GM12878 (cell line): Measurements from ENCODE around the gene ABL1. TPM values are rescaled to one million over a fixed set of nuclear protein-coding genes. Genes with fewer than 3 reads are reported as not detected.

Experiments used
- CEBPB ChIP-seq, 2 experiments: fragments of 150-350 bp in 1 of 2; IDR thresholded peaks; 2 replicates each; pipeline ENCODE4 v1.6.1; 2012 to 2014; ENCODE audit warnings: low read depth in 2 of 2, low read length in 2 of 2, borderline replicate concordance in 1 of 2, inconsistent platforms in 1 of 2
- CREB1 ChIP-seq: IDR thresholded peaks from 2 replicates; pipeline ENCODE4 v1.6.1; 2012; ENCODE audit warnings: low read depth, mild to moderate bottlenecking, inconsistent platforms
- SMARCA5 ChIP-seq: fragments of 450-650 bp; IDR thresholded peaks from 2 replicates; pipeline ENCODE4 v1.6.1; 2017; ENCODE audit warnings: mild to moderate bottlenecking
- SUZ12 ChIP-seq: fragments of 200-600 bp; sonication (generic); IDR thresholded peaks from one replicate; pipeline ENCODE4 v1.6.1; 2018; ENCODE audit warnings: antibody characterized with exemption, mild to moderate bottlenecking; ENCODE audit not compliant: unreplicated experiment
- polyA plus RNA-seq, 11 experiments: library from polyadenylated mRNA; depleted of rRNA in 4 of 11; unstranded in 6 of 11; stranded (reverse) in 5 of 11; fragments of >200 nt; fragmentation: Nextera tagmentation in 4 of 11; fragmentation: Illumina TruSeq in 1 of 11; extraction: Ambion mirVana in 4 of 11; extraction: Trizol in 1 of 11; gene quantifications; 1 replicate in 1 of 11; 2 replicates in 10 of 11; pipeline versions ENCODE4 v1.2.1 to v1.2.3, GENCODE V29; 2011 to 2016; ENCODE audit warnings: inconsistent platforms in 2 of 11, missing spikeins in 2 of 11, low read depth in 1 of 11
- total RNA-seq, 4 experiments: library from RNA; depleted of rRNA in 3 of 4; stranded (reverse); fragments of >200 nt in 3 of 4; fragmentation: Illumina TruSeq in 1 of 4; extraction: Trizol in 1 of 4; gene quantifications; 2 replicates each; pipeline versions ENCODE4 v1.2.1 to v1.2.3, GENCODE V29; 2013 to 2021
- TF ChIP-seq, protein P1 (sequence below): fragments of 450-650 bp; IDR thresholded peaks from 2 replicates; pipeline ENCODE4 v1.6.1; 2017; ENCODE audit warnings: low read depth, mild to moderate bottlenecking, moderate library complexity
- TF ChIP-seq, protein P2 (sequence below): fragments of 450-650 bp; IDR thresholded peaks from 2 replicates; pipeline ENCODE4 v1.6.1; 2014; ENCODE audit warnings: mild to moderate bottlenecking
- TF ChIP-seq, protein P3 (sequence below): fragments of 450-650 bp; IDR thresholded peaks from 2 replicates; pipeline ENCODE4 v1.6.1; 2016; ENCODE audit warnings: mild to moderate bottlenecking, moderate library complexity, borderline replicate concordance
- TF ChIP-seq, protein P4 (sequence below): fragments of 450-650 bp; IDR thresholded peaks from 2 replicates; pipeline ENCODE4 v1.6.1; 2017; ENCODE audit warnings: mild to moderate bottlenecking
- TF ChIP-seq, protein P5 (sequence below): fragments of 450-650 bp; IDR thresholded peaks from 2 replicates; pipeline ENCODE4 v1.6.1; 2018; ENCODE audit warnings: mild to moderate bottlenecking, low read depth, moderate library complexity; ENCODE audit not compliant: partially characterized antibody
- TF ChIP-seq, protein P6 (sequence below): fragments of 450-650 bp; IDR thresholded peaks from 2 replicates; pipeline ENCODE4 v1.6.1; 2017; ENCODE audit warnings: mild to moderate bottlenecking, moderate library complexity

Gene ABL1
- total and polyA plus RNA-seq, 10 of the 15 experiments (the other 5 are each of a cell fraction or from before 2014, with no cell fraction given) = 0.79 to 51.5 (median 16.3) TPM

DNA sequence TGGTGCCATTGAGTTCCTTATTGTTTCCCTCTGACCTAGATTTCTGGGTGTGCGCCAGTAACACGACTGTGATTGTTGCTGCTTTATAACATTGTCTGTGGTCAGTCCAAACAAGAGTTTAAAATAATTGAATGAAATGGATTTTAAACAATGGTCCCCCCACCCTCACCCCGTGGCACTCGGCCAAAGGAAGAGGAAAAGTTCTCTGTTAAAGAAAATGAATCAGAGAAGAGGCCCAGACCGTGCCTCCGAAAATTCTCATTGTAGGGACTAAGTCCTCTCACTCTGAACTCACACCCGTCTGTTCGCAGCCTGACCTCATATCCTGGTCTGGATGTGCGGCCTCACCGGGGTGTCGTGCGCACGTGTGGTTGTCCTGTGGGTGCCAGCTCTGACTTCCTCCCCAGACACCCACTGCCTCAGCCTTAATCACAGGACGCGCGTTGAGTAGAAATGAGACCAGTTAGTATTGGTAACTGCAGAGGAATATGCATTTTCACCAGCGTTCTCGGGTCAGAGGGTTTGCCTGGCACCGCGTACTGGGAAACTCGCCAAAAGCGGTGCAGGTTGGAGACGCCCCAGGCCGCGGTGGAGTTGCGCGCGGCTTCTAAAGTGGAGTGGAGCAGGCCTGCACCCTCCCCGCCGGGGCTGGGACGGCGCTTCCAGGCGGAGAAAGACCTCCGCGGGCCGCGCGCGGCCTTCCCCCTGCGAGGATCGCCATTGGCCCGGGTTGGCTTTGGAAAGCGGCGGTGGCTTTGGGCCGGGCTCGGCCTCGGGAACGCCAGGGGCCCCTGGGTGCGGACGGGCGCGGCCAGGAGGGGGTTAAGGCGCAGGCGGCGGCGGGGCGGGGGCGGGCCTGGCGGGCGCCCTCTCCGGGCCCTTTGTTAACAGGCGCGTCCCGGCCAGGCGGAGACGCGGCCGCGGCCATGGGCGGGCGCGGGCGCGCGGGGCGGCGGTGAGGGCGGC, at the start of gene ABL1 (continued):
- TF ChIP-seq CREB1 (peak; percentile 63; the same call in 1 of the 2 replicates), SUZ12 (no peak), CEBPB (IDR thresholded peaks at IDR 0.05; ENCODE audit: borderline replicate concordance in 1 of 2, low read depth in 2 of 2, low read length in 2 of 2) (no peak), SMARCA5 (no peak)
- TF ChIP-seq, protein P1, sequence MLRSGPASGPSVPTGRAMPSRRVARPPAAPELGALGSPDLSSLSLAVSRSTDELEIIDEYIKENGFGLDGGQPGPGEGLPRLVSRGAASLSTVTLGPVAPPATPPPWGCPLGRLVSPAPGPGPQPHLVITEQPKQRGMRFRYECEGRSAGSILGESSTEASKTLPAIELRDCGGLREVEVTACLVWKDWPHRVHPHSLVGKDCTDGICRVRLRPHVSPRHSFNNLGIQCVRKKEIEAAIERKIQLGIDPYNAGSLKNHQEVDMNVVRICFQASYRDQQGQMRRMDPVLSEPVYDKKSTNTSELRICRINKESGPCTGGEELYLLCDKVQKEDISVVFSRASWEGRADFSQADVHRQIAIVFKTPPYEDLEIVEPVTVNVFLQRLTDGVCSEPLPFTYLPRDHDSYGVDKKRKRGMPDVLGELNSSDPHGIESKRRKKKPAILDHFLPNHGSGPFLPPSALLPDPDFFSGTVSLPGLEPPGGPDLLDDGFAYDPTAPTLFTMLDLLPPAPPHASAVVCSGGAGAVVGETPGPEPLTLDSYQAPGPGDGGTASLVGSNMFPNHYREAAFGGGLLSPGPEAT = no peak
- TF ChIP-seq, protein P2, sequence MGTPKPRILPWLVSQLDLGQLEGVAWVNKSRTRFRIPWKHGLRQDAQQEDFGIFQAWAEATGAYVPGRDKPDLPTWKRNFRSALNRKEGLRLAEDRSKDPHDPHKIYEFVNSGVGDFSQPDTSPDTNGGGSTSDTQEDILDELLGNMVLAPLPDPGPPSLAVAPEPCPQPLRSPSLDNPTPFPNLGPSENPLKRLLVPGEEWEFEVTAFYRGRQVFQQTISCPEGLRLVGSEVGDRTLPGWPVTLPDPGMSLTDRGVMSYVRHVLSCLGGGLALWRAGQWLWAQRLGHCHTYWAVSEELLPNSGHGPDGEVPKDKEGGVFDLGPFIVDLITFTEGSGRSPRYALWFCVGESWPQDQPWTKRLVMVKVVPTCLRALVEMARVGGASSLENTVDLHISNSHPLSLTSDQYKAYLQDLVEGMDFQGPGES = no peak
- TF ChIP-seq, protein P3, sequence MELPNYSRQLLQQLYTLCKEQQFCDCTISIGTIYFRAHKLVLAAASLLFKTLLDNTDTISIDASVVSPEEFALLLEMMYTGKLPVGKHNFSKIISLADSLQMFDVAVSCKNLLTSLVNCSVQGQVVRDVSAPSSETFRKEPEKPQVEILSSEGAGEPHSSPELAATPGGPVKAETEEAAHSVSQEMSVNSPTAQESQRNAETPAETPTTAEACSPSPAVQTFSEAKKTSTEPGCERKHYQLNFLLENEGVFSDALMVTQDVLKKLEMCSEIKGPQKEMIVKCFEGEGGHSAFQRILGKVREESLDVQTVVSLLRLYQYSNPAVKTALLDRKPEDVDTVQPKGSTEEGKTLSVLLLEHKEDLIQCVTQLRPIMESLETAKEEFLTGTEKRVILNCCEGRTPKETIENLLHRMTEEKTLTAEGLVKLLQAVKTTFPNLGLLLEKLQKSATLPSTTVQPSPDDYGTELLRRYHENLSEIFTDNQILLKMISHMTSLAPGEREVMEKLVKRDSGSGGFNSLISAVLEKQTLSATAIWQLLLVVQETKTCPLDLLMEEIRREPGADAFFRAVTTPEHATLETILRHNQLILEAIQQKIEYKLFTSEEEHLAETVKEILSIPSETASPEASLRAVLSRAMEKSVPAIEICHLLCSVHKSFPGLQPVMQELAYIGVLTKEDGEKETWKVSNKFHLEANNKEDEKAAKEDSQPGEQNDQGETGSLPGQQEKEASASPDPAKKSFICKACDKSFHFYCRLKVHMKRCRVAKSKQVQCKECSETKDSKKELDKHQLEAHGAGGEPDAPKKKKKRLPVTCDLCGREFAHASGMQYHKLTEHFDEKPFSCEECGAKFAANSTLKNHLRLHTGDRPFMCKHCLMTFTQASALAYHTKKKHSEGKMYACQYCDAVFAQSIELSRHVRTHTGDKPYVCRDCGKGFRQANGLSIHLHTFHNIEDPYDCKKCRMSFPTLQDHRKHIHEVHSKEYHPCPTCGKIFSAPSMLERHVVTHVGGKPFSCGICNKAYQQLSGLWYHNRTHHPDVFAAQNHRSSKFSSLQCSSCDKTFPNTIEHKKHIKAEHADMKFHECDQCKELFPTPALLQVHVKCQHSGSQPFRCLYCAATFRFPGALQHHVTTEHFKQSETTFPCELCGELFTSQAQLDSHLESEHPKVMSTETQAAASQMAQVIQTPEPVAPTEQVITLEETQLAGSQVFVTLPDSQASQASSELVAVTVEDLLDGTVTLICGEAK = no peak
- TF ChIP-seq, protein P4, sequence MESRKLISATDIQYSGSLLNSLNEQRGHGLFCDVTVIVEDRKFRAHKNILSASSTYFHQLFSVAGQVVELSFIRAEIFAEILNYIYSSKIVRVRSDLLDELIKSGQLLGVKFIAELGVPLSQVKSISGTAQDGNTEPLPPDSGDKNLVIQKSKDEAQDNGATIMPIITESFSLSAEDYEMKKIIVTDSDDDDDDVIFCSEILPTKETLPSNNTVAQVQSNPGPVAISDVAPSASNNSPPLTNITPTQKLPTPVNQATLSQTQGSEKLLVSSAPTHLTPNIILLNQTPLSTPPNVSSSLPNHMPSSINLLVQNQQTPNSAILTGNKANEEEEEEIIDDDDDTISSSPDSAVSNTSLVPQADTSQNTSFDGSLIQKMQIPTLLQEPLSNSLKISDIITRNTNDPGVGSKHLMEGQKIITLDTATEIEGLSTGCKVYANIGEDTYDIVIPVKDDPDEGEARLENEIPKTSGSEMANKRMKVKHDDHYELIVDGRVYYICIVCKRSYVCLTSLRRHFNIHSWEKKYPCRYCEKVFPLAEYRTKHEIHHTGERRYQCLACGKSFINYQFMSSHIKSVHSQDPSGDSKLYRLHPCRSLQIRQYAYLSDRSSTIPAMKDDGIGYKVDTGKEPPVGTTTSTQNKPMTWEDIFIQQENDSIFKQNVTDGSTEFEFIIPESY = no peak
- TF ChIP-seq, protein P5, sequence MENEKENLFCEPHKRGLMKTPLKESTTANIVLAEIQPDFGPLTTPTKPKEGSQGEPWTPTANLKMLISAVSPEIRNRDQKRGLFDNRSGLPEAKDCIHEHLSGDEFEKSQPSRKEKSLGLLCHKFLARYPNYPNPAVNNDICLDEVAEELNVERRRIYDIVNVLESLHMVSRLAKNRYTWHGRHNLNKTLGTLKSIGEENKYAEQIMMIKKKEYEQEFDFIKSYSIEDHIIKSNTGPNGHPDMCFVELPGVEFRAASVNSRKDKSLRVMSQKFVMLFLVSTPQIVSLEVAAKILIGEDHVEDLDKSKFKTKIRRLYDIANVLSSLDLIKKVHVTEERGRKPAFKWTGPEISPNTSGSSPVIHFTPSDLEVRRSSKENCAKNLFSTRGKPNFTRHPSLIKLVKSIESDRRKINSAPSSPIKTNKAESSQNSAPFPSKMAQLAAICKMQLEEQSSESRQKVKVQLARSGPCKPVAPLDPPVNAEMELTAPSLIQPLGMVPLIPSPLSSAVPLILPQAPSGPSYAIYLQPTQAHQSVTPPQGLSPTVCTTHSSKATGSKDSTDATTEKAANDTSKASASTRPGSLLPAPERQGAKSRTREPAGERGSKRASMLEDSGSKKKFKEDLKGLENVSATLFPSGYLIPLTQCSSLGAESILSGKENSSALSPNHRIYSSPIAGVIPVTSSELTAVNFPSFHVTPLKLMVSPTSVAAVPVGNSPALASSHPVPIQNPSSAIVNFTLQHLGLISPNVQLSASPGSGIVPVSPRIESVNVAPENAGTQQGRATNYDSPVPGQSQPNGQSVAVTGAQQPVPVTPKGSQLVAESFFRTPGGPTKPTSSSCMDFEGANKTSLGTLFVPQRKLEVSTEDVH = no peak
- TF ChIP-seq, protein P6, sequence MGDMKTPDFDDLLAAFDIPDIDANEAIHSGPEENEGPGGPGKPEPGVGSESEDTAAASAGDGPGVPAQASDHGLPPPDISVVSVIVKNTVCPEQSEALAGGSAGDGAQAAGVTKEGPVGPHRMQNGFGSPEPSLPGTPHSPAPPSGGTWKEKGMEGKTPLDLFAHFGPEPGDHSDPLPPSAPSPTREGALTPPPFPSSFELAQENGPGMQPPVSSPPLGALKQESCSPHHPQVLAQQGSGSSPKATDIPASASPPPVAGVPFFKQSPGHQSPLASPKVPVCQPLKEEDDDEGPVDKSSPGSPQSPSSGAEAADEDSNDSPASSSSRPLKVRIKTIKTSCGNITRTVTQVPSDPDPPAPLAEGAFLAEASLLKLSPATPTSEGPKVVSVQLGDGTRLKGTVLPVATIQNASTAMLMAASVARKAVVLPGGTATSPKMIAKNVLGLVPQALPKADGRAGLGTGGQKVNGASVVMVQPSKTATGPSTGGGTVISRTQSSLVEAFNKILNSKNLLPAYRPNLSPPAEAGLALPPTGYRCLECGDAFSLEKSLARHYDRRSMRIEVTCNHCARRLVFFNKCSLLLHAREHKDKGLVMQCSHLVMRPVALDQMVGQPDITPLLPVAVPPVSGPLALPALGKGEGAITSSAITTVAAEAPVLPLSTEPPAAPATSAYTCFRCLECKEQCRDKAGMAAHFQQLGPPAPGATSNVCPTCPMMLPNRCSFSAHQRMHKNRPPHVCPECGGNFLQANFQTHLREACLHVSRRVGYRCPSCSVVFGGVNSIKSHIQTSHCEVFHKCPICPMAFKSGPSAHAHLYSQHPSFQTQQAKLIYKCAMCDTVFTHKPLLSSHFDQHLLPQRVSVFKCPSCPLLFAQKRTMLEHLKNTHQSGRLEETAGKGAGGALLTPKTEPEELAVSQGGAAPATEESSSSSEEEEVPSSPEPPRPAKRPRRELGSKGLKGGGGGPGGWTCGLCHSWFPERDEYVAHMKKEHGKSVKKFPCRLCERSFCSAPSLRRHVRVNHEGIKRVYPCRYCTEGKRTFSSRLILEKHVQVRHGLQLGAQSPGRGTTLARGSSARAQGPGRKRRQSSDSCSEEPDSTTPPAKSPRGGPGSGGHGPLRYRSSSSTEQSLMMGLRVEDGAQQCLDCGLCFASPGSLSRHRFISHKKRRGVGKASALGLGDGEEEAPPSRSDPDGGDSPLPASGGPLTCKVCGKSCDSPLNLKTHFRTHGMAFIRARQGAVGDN = peak; percentile 78
